HEK293T (cell line): ENCODE measurements around the gene ASB2.

Source experiments
- CTCF ChIA-PET: fragments of 350-600 bp; formaldehyde crosslinking; extraction: SDS; loops from one replicate; lab custom pipeline; 2021; ENCODE audit warnings: antibody characterized with exemption, inconsistent platforms; lab: Yijun Ruan, JAX
- POLR2A ChIA-PET: fragments of 350-600 bp; formaldehyde crosslinking; extraction: SDS; loops from one replicate; lab custom pipeline; 2020; ENCODE audit warnings: antibody characterized with exemption, inconsistent platforms; lab: Yijun Ruan, JAX
- DNase-seq: peaks from one replicate; pipeline ENCODE4 v3.0.0; 2012; ENCODE audit warnings: mixed read lengths; ENCODE audit errors: extremely low spot score
- ARNT ChIP-seq: fragments of 450-650 bp; IDR thresholded peaks from 2 replicates; pipeline ENCODE4 v1.6.1; 2017; ENCODE audit warnings: mild to moderate bottlenecking
- BHLHE40 ChIP-seq: fragments of 450-650 bp; IDR thresholded peaks from 2 replicates; pipeline ENCODE4 v1.6.1; 2016; ENCODE audit warnings: mild to moderate bottlenecking, moderate library complexity, borderline replicate concordance
- CTBP1 ChIP-seq: fragments of 450-650 bp; IDR thresholded peaks from 2 replicates; pipeline ENCODE4 v1.6.1; 2016; ENCODE audit warnings: borderline replicate concordance
- ELF4 ChIP-seq: fragments of 450-650 bp; IDR thresholded peaks from 2 replicates; pipeline ENCODE4 v1.6.1; 2017; ENCODE audit warnings: antibody characterized with exemption
- FOXA1 ChIP-seq: fragments of 450-650 bp; IDR thresholded peaks from 2 replicates; pipeline ENCODE4 v1.6.1; 2016; ENCODE audit warnings: mild to moderate bottlenecking
- FOXK2 ChIP-seq: fragments of 450-650 bp; IDR thresholded peaks from 2 replicates; pipeline ENCODE4 v1.6.1; 2016; ENCODE audit warnings: mild to moderate bottlenecking
- FOXM1 ChIP-seq: fragments of 450-650 bp; IDR thresholded peaks from 2 replicates; pipeline ENCODE4 v1.6.1; 2017; ENCODE audit warnings: mild to moderate bottlenecking, borderline replicate concordance
- HDGF ChIP-seq: fragments of 450-650 bp; IDR thresholded peaks from 2 replicates; pipeline ENCODE4 v1.6.1; 2017; ENCODE audit warnings: antibody characterized with exemption, borderline replicate concordance
- L3MBTL2 ChIP-seq: fragments of 450-650 bp; conservative IDR thresholded peaks from 2 replicates; pipeline ENCODE4 v1.6.1; 2016; ENCODE audit warnings: mild to moderate bottlenecking
- LEF1 ChIP-seq: fragments of 450-650 bp; IDR thresholded peaks from 2 replicates; pipeline ENCODE4 v1.6.1; 2017; ENCODE audit warnings: mild to moderate bottlenecking, borderline replicate concordance
- NFRKB ChIP-seq: fragments of 450-650 bp; IDR thresholded peaks from 2 replicates; pipeline ENCODE4 v1.6.1; 2016; ENCODE audit warnings: mild to moderate bottlenecking, moderate library complexity
- PKNOX1 ChIP-seq: fragments of 450-650 bp; IDR thresholded peaks from 2 replicates; pipeline ENCODE4 v1.6.1; 2016
- SP1 ChIP-seq: fragments of 450-650 bp; IDR thresholded peaks from 2 replicates; pipeline ENCODE4 v1.6.1; 2017
- SUZ12 ChIP-seq: fragments of 450-650 bp; IDR thresholded peaks from 2 replicates; pipeline ENCODE4 v1.6.1; 2016; ENCODE audit warnings: mild to moderate bottlenecking
- TARDBP ChIP-seq: fragments of 450-650 bp; IDR thresholded peaks from 2 replicates; pipeline ENCODE4 v1.6.1; 2016
- ZNF384 ChIP-seq: fragments of 450-650 bp; IDR thresholded peaks from 2 replicates; pipeline ENCODE4 v1.6.1; 2016

ASB2 gene

GRCh38 chr14:93976477-93977057, at the start of gene ASB2:
ASB2 (minus strand) TSS chr14:93976570; CDS start chr14:93964539, 12,031 bp downstream.
- POLR2A ChIA-PET: no interaction called here
- CTCF ChIA-PET: interaction anchor here (1.0 kb wide), 1 partner anchor 37 kb away, joined by 3 read pairs; no protein-coding TSS in a partner anchor
- no peak for DNase-seq
- TF ChIP-seq NFRKB (no peak), LEF1 (no peak), BHLHE40 (no peak), SP1 (no peak), FOXK2 (no peak), FOXM1 (no peak), FOXA1 (no peak), CTBP1 (no peak), HDGF (no peak), ARNT (no peak)

GRCh38 chr14:94025720-94026119, 49.4 kb upstream of the ASB2 start:
- ChIA-PET POLR2A (interaction anchor here (1.4 to 1.9 kb wide), 4 partner anchors 10 to 841 kb away, joined by 3 to 5 read pairs (median 4); partner anchors contain the start of genes DDX24, IFI27L1, LYSET and MOAP1), CTCF (interaction anchor here (0.6 to 1.4 kb wide), 4 partner anchors 12 to 25 kb away, joined by 3 read pairs; no protein-coding TSS in a partner anchor)
- no peak for DNase-seq
- TF ChIP-seq NFRKB (no peak), ARNT (no peak), FOXM1 (no peak), CTBP1 (no peak)

GRCh38 chr14:94024549-94024948, 48.2 kb upstream of the ASB2 start:
- ChIA-PET CTCF (interaction anchor here (0.9 to 1.8 kb wide), 2 partner anchors 12 to 85 kb away, joined by 3 to 5 read pairs; no protein-coding TSS in a partner anchor), POLR2A (no interaction called here)
- TF ChIP-seq TARDBP (no peak), FOXK2 (no peak), CTBP1 (no peak), FOXA1 (no peak), HDGF (no peak), FOXM1 (no peak), ARNT (no peak), SUZ12 (no peak), ELF4 (no peak), ZNF384 (no peak), SP1 (no peak), PKNOX1 (no peak), BHLHE40 (no peak), L3MBTL2 (no peak)
- no peak for DNase-seq

GRCh38 chr14:94022532-94023411, 46.4 kb upstream of the ASB2 start:
- no peak for TF ChIP-seq FOXM1
- no peak for TF ChIP-seq SUZ12
- no peak for TF ChIP-seq FOXK2
- TF ChIP-seq LEF1: no peak
- TF ChIP-seq CTBP1: no peak
- TF ChIP-seq TARDBP: no peak
- TF ChIP-seq SP1: no peak
- no peak for TF ChIP-seq NFRKB
- TF ChIP-seq HDGF: no peak
- TF ChIP-seq FOXA1: no peak
- no peak for TF ChIP-seq PKNOX1
- no peak for TF ChIP-seq ARNT
- no peak for TF ChIP-seq BHLHE40
- TF ChIP-seq ZNF384: no peak
- TF ChIP-seq L3MBTL2: no peak
- TF ChIP-seq ELF4: no peak
- CTCF ChIA-PET: interaction anchor here (1.8 to 2.5 kb wide), 2 partner anchors 14 to 83 kb away, joined by 5 to 11 read pairs; no protein-coding TSS in a partner anchor
- DNase-seq: no peak
- POLR2A ChIA-PET: no interaction called here

- TF ChIP-seq ZNF384 (no peak), PKNOX1 (no peak), TARDBP (no peak), BHLHE40 (no peak), HDGF (no peak), ARNT (no peak), LEF1 (no peak), FOXK2 (no peak), SUZ12 (no peak), ELF4 (no peak)
- ChIA-PET CTCF (interaction anchor here (1.2 to 2.5 kb wide), 3 partner anchors 15 to 21 kb away, joined by 5 to 11 read pairs (median 5); no protein-coding TSS in a partner anchor), POLR2A (no interaction called here)
- no peak for DNase-seq
Observed at GRCh38 chr14:94021416-94022157, 45.2 kb upstream of the ASB2 start.
